22Rv1 (cell line): ENCODE data around the gene KLF2.

Experiments
- ZFX ChIP-seq: fragments of 450-650 bp; IDR thresholded peaks from 2 replicates; pipeline ENCODE4 v1.6.1; 2017; ENCODE audit warnings: antibody characterized with exemption, borderline replicate concordance
- TF ChIP-seq, protein P1 (sequence below): fragments of 450-650 bp; IDR thresholded peaks from 2 replicates; pipeline ENCODE4 v1.5.1; 2017; ENCODE audit warnings: mild to moderate bottlenecking

DNA sequence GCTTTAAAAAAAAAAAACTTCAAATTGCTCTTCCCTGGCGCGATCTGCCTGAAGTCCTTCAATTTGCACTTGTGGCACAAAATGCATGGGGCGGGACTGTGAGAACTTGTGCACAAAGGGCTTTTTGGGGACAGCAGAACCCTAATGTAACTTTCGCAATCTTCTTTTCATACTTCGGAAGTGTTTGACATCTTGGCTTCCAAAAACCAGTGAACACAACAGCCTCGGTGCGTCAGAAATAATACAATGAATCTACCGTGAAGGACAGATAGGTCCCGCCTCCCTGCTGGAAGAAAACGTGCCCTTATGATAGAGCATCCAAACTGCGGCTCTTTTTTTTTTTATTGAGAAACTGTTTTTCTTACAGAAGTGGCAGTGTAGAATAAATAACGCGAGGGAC is 36.6 kb downstream of the KLF2 start:
- TF ChIP-seq, protein P1, sequence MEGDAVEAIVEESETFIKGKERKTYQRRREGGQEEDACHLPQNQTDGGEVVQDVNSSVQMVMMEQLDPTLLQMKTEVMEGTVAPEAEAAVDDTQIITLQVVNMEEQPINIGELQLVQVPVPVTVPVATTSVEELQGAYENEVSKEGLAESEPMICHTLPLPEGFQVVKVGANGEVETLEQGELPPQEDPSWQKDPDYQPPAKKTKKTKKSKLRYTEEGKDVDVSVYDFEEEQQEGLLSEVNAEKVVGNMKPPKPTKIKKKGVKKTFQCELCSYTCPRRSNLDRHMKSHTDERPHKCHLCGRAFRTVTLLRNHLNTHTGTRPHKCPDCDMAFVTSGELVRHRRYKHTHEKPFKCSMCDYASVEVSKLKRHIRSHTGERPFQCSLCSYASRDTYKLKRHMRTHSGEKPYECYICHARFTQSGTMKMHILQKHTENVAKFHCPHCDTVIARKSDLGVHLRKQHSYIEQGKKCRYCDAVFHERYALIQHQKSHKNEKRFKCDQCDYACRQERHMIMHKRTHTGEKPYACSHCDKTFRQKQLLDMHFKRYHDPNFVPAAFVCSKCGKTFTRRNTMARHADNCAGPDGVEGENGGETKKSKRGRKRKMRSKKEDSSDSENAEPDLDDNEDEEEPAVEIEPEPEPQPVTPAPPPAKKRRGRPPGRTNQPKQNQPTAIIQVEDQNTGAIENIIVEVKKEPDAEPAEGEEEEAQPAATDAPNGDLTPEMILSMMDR, result no peak
- TF ChIP-seq ZFX, result no peak
